Measurements from ENCODE around the gene DENND10. TPM values are rescaled to one million over a fixed set of nuclear protein-coding genes. Genes with fewer than 3 reads are reported as not detected.

The DENND10 gene
- total RNA-seq, 6 experiments from 2014 or later, result 24.0 to 46.4 (median 36.1) TPM

DNA sequence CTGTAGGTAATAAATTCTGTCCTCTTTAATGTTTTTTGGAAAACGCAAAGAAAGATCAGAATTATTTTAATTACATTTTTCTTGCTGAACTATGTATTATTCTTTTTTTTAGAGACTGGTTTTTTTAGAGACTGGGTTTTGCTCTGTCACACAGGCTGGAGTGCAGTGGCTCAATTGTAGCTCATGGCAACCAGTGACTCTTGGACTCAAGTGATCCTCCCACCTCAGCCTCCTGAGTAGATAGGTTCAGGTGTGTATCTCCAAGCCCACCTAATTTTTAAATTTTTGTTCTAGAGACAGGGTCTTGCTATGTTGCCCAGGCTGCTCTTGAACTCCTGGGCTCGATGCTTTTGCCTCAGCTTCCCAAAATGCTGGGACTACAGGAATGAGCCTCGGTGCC lies 5.3 kb upstream of the DENND10 start:
- Histone ChIP-seq H3K9me3 (no peaks in the 10 kb centered on the region), H3K4me3 (no peak overlapping the region), H3K27me3 (no peaks in the 10 kb centered on the region), H3K36me3 (no peaks in the 10 kb centered on the region), H3K27ac (no peak overlapping the region), H3K4me1 (no peaks in the 10 kb centered on the region)
- no peak for TF ChIP-seq POLR2A (IDR thresholded peaks at IDR 0.05)
- TF ChIP-seq, protein P1, sequence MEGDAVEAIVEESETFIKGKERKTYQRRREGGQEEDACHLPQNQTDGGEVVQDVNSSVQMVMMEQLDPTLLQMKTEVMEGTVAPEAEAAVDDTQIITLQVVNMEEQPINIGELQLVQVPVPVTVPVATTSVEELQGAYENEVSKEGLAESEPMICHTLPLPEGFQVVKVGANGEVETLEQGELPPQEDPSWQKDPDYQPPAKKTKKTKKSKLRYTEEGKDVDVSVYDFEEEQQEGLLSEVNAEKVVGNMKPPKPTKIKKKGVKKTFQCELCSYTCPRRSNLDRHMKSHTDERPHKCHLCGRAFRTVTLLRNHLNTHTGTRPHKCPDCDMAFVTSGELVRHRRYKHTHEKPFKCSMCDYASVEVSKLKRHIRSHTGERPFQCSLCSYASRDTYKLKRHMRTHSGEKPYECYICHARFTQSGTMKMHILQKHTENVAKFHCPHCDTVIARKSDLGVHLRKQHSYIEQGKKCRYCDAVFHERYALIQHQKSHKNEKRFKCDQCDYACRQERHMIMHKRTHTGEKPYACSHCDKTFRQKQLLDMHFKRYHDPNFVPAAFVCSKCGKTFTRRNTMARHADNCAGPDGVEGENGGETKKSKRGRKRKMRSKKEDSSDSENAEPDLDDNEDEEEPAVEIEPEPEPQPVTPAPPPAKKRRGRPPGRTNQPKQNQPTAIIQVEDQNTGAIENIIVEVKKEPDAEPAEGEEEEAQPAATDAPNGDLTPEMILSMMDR (IDR thresholded peaks at IDR 0.05), result no peak
- ATAC-seq (no peak), DNase-seq (no peak)
- 89% methylated on average over 3 of the region's 3 CpGs for WGBS (ENCODE audit: insufficient coverage, low coverage, low lambda C conversion rate, missing lambda C conversion rate)
- intact Hi-C loops (cut with DNase I), result no loop called here

DNA sequence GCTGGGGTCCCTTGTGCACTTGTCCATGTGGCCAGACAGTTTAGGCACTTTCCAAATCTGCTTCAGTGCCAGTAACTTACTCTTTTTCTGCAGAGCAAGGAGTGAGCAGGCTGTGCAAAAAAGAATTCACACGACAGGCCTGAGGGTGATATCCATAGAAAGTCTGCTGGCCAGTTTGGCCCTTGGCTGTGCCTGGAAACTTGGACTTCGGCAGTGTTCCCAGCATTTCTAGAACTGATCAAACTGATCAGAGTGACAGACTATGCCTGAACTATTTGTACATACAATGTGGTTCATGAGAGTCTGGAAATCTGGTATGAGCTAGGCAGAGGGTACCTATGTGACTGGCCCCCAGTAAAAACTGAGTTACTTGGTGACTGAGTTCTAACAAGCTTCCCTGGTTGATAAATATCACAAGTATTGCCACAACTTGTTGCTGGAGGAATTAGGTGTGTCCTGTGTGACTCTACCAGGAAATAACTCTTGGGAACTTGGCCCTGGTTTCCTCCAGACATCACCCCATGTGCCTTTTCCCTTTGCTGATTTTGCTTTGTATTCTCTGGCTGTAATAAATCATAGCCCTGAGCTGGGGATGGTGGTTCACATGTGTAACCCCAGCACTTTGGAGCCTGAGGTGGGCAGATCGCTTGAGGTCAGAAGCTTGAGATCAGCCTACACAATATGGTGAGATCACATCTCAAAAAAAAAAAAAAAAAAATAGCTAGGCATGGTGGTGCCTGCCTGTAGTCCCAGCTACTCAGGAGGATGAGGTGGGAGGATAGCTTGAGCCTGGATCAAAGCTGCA lies 3.3 kb upstream of the DENND10 start:
- 53% methylated on average over 3 of the region's 3 CpGs for WGBS (ENCODE audit: insufficient coverage, low coverage, low lambda C conversion rate, missing lambda C conversion rate)
- DNase-seq, result no peak
- H3K36me3 ChIP-seq, result no peaks in the 10 kb centered on the region

DNA sequence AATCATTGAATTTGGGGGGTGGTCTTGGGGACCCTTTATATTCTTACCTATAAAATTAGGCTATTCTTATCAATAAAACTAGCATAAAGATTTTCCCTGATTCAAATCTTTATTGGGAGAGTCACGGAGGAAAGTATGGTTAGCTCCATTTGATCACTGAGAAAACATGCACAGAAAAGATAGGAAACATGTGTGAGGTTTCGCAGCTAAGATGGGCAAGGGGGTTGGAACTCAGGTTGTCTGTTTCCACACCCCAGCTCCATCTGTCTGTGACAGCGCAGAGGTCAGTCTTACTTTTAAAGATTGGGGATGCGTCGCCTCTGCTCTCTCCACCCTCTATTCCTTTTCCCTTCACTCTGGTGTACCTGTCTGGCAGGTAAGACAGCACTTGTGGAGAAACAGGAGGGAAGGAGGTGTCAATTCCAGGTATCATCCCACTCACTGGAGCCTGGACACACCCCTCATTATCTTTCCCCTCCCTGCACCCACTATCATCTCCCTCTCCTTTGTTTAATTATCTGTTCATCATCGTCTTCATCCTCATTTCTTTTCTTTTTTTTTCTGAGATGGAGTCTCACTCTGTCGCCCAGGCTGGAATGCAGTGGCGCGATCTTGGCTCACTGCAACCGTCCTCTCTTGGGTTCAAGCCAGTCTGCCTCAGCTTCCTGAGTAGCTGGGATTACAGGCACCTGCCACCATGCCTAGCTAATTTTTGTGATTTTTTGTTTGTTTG lies 2.4 kb upstream of the DENND10 start:
- Histone ChIP-seq H3K4me3 (no peak overlapping the region), H3K27ac (no peak overlapping the region), H3K36me3 (no peaks in the 10 kb centered on the region), H3K9me3 (no peaks in the 10 kb centered on the region), H3K27me3 (no peaks in the 10 kb centered on the region), H3K4me1 (peaks cover 0 to 11% (median 0%) of the 10 kb centered on the region in 4 donors)
- no peak for TF ChIP-seq POLR2A (IDR thresholded peaks at IDR 0.05)
- TF ChIP-seq, protein P1 (IDR thresholded peaks at IDR 0.05), result no peak
- DNase-seq (no peak), ATAC-seq (no peak)
- 71% methylated on average over 9 of the region's 10 CpGs for WGBS (ENCODE audit: insufficient coverage, low coverage, low lambda C conversion rate, missing lambda C conversion rate)
- intact Hi-C loops (cut with DNase I), result no loop called here

More for the DNA sequence above, 3.3 kb upstream of the DENND10 start:
- ATAC-seq, result peak in 2 of 4 donors; percentile 14 to 22
- no peaks in the 10 kb centered on the region for H3K9me3 ChIP-seq
- intact Hi-C loops (cut with DNase I), result no loop called here
- peaks cover 0 to 8% (median 0%) of the 10 kb centered on the region in 4 donors for H3K4me1 ChIP-seq
- TF ChIP-seq POLR2A (IDR thresholded peaks at IDR 0.05), result no peak
- no peaks in the 10 kb centered on the region for H3K27me3 ChIP-seq
- H3K4me3 ChIP-seq, result no peak overlapping the region
- H3K27ac ChIP-seq, result peak overlapping the region in 1 of 3 donors; percentile 22

DNA sequence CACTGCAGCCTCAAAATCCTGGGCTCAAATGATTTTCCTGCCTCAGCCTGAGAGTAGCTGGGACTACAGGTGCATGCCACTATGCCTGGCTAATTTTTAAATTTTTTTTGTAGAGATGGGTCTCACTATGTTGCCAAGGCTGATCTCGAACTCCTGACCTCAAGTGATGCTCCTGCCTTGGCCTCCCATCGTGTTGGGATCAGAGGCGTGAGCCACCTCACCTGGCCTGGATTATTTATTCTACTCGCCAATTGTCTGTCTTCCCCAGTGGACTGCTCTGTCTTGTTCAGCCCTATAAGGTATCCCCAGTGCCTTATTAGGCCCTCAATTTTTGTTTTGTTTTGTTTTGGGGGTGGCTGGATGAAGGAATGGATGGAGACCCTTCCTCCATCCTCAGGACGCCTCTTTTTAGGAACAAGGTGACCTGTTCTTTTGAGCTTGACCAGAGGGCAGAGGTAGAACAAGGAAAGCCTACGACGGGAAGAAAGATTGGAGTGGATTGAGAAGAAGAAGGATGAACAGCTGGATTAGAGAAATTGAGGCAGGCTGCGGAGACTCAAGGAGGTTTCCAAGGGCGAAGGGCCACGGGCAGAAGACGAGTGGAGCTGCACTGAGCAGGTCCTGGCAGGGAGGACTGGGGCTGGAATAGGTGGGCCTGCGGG lies 541 bp upstream of the DENND10 start:
- Histone ChIP-seq H3K9me3 (no peaks in the 10 kb centered on the region), H3K4me1 (peaks cover 0 to 11% (median 0%) of the 10 kb centered on the region in 4 donors), H3K27me3 (no peaks in the 10 kb centered on the region), H3K36me3 (peaks cover 0 to 5% (median 0%) of the 10 kb centered on the region in 4 donors), H3K4me3 (no peak overlapping the region), H3K27ac (no peak overlapping the region)
- ATAC-seq, result no peak
- intact Hi-C loops (cut with DNase I), result no loop called here
- no peak for DNase-seq
- TF ChIP-seq POLR2A (IDR thresholded peaks at IDR 0.05), result no peak
- TF ChIP-seq, protein P1 (IDR thresholded peaks at IDR 0.05), result no peak
- WGBS (ENCODE audit: insufficient coverage, low coverage, low lambda C conversion rate, missing lambda C conversion rate), result 42% methylated on average over 8 of the region's 12 CpGs
